Measurements from ENCODE around the gene CERS3.

- no peak for TF ChIP-seq POLR2A (IDR thresholded peaks at IDR 0.05; ENCODE audit: low read depth)
- TF ChIP-seq, protein P1, sequence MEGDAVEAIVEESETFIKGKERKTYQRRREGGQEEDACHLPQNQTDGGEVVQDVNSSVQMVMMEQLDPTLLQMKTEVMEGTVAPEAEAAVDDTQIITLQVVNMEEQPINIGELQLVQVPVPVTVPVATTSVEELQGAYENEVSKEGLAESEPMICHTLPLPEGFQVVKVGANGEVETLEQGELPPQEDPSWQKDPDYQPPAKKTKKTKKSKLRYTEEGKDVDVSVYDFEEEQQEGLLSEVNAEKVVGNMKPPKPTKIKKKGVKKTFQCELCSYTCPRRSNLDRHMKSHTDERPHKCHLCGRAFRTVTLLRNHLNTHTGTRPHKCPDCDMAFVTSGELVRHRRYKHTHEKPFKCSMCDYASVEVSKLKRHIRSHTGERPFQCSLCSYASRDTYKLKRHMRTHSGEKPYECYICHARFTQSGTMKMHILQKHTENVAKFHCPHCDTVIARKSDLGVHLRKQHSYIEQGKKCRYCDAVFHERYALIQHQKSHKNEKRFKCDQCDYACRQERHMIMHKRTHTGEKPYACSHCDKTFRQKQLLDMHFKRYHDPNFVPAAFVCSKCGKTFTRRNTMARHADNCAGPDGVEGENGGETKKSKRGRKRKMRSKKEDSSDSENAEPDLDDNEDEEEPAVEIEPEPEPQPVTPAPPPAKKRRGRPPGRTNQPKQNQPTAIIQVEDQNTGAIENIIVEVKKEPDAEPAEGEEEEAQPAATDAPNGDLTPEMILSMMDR (IDR thresholded peaks at IDR 0.05), result no peak
- TF ChIP-seq EP300 (IDR thresholded peaks at IDR 0.05), result no peak
Measured at GRCh38 chr15:100373120-100373896, 155.4 kb downstream of the CERS3 start.

Data from esophagus muscularis mucosa (tissue), 4 donors.